AG09319 (cell line): ENCODE data around the gene ZCCHC24.

ENCODE experiments used
- DNase-seq: peaks from one replicate; pipeline ENCODE4 v3.0.0-alpha.2; 2010; ENCODE audit warnings: low read depth; ENCODE audit errors: extremely low read depth
- CTCF ChIP-seq: IDR thresholded peaks from 2 replicates; pipeline ENCODE4 v1.5.1; 2011; ENCODE audit warnings: low read depth, mild to moderate bottlenecking, inconsistent platforms, low read length, moderate library complexity

The ZCCHC24 gene

GRCh38 chr10:79434821-79435251 is 10.6 kb downstream of the ZCCHC24 start:
- TF ChIP-seq CTCF, result no peak

GRCh38 chr10:79434223-79434687 is 11.2 kb downstream of the ZCCHC24 start:
- DNase-seq, result no peak
- no peak for TF ChIP-seq CTCF

More at GRCh38 chr10:79434821-79435251, 10.6 kb downstream of the ZCCHC24 start:
- peak; percentile 52 for DNase-seq

- DNase-seq, result no peak
- no peak for TF ChIP-seq CTCF
Observed at GRCh38 chr10:79433324-79434222, 11.9 kb downstream of the ZCCHC24 start.

GRCh38 chr10:79431891-79432831 is 13.3 kb downstream of the ZCCHC24 start:
- no peak for TF ChIP-seq CTCF
- no peak for DNase-seq

- no peak for TF ChIP-seq CTCF
Observed at GRCh38 chr10:79431428-79431827, 14.0 kb downstream of the ZCCHC24 start.

GRCh38 chr10:79430936-79431335 is 14.5 kb downstream of the ZCCHC24 start:
- DNase-seq, result no peak
- TF ChIP-seq CTCF, result no peak

More at GRCh38 chr10:79431428-79431827, 14.0 kb downstream of the ZCCHC24 start:
- no peak for DNase-seq
